ENCODE results near the gene ANXA8L1.
"Not testable (repeated sequence)": the region's sequence is repeated elsewhere in the genome, so short reads cannot be mapped to it uniquely, and the experiment has no call there.

ANXA8L1 gene

DNA sequence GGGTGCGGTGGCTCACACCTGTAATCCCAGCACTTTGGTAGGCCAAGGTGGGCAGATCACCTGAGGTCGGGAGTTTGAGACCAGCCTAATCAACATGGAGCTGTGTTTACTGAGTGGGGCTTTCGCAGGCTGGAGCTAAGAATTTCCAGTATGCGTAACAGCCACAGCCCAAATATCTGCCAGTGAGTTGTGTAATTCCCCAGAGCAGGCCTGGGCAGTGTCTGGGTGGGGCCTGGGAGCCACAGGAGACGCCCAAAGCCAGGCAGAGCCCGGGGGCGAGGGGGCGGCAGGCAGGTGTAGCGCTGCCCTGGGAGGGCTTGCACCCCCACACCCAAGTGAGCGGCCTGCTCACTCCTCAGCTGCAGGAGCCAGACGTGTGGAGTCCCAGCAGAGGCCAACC, at the start of gene ANXA8L1:
TSS of gene ANXA8L1 (plus strand) at position 371 of the 400 bp plus-strand sequence. CDS start 76 bp downstream, outside the sequence.
- not testable (repeated sequence) for DNase-seq

GRCh38 chr10:46326066-46326465, 49.5 kb upstream of the ANXA8L1 start:
- DNase-seq: no peak

DNA sequence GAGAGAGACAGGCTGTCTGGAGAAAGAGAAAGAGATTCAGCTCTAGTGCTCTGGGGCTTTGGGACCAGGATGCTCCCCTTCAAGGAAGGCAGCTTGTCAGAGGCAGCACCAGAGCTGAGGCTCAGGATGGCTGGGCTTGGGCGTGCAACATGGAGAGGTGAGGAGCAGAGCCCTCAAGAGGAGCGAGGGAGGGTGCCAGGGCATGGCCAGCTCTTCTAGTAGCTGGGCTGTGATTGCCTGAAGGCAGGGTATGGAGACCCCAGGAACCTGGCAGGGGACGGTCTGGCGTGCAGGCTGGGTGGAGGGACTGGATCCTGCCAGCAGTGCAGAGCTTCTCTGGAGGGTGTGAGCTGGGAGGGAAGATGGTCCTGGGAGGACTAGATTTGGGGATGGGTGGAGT, 48.6 kb upstream of the ANXA8L1 start:
- no peak for DNase-seq

DNA sequence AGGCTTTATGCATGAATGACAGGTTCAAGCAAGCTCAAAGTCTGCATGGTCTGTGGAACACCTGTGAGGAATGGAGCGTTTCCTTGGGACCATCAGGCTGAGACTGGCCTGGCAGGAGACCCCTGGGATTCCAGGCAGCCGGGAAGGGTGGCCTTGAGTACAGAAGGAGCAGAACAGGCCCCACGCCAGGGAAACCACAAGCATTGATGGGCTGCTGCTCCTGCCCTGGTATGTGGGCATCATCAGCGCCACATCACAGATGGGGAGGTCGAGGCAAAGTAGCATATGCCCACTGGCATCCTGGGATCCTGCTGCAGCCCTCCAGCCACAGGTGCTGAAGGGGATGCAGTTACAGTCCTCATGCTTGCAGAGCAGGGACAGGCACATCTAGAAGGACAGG, 47.9 kb upstream of the ANXA8L1 start:
- no peak for DNase-seq

- peak; percentile 37 for DNase-seq
Observed at GRCh38 chr10:46328853-46329689, 46.5 kb upstream of the ANXA8L1 start.

GRCh38 chr10:46329690-46330016, 45.9 kb upstream of the ANXA8L1 start:
- no peak for DNase-seq

- DNase-seq: no peak
Observed at GRCh38 chr10:46330894-46331293, 44.7 kb upstream of the ANXA8L1 start.

GRCh38 chr10:46365484-46365883, 10.1 kb upstream of the ANXA8L1 start:
- not testable (repeated sequence) for DNase-seq

- not testable (repeated sequence) for DNase-seq
Observed at GRCh38 chr10:46367209-46367608, 8.4 kb upstream of the ANXA8L1 start.

DNA sequence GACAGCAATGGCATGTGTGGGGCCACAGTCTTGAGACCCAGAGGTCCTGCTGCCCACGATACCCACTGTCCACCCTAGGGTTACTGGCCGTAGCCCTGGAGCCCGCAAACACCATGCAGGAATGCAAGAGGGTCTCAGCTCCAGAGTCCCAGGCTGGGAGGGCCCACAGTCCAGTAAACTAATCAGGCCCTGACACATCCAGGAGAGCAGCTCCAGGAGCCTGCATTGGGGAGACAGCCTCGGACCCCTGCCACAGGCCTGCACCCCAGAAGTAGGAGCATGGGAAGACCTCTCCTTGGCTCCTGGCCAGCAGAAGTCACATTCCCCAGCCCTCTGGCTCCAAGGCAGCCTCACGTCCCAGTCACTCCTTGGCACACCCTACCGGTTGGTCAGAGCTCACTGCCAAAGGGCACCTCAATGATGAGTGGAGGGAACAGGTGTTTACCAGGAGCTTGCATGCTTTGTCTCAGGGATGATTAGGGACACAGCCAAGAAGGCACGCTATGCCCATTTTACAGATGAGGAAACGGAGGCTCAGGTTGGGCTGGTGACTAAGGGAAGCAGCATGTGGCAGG, 7.8 kb upstream of the ANXA8L1 start:
- not testable (repeated sequence) for DNase-seq

DNA sequence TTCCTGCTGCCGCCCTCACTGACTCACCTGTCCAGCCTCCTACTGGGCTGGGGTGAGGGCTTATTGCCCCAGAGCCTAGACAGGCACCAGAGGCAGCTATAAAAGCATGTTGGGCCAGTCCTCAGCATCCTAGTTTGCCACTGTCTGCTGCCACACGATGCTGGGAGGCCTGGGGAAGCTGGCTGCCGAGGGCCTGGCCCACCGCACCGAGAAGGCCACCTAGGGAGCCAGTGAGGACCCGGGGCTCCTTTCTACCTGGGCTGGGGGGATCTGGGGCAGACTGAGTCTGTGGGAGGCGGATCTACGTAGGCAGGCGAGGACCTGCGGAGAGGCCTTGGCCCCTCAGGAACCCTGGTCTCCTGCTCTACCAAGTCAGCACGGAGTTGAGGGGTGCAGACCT, 6.6 kb upstream of the ANXA8L1 start:
- DNase-seq: not testable (repeated sequence)

DNA sequence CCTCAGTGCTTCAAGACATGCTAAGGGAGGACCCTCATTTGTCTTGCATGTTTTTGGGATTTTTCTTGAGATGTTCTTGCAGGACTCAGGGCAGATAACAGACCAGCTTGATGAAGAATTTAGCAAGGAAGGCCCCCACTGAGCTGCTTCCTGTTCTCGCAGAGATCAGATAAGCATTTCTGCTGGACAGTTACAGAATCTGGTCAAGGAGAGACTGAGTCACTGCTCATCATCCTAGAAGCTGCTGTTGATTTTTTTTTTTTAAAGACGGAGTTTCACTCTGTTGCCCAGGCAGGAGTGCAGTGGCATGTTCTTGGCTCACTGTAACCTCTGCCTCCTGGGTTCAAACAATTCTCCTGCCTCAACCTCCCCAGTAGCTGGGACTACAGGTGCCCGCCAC, 1.2 kb upstream of the ANXA8L1 start:
- not testable (repeated sequence) for DNase-seq

DNA sequence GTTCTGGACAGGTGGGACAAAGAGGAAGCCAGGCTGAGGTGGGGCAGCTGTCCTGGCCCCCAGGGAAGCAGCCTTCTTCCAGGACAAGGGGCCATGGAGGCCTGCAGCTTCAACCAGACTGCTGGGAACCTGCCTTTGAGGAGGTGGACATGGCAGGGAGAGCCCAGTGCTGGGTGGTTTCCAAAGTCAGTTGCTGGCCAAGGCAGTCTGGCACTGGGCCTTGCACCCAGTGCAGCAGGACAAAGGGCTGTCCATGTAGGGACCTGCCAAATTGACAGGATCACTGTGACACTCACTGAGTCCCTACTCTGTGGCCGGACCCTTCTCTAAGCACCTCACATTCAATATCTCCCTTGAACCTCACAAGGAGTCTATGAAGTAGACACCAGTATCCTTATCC, 1.4 kb downstream of the ANXA8L1 start:
- DNase-seq: not testable (repeated sequence)

- not testable (repeated sequence) for DNase-seq
Observed at GRCh38 chr10:46377651-46378050, 2.1 kb downstream of the ANXA8L1 start.

GRCh38 chr10:46378108-46378507, 2.5 kb downstream of the ANXA8L1 start:
- not testable (repeated sequence) for DNase-seq

- not testable (repeated sequence) for DNase-seq
Observed at GRCh38 chr10:46379233-46379848, 3.8 kb downstream of the ANXA8L1 start.

DNA sequence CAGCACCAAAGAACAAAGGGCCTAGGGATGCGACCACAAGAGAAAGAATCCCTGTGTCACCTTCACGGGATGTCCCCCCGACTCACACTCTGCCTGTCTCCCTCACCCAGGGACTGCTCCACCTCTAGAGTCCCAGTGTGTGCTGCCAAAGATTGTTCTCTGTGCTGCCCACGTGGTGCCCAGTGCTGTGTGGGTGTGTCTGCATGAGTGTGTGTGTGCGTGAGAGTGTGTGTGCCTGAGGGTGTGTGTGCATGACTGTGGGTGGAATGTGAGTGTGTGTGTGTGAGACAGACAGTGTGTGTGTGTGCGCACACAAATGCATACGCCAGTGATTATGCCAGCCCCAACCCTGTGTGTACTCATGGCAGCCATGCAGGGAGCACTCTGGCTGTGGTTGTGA, 10.3 kb downstream of the ANXA8L1 start:
- DNase-seq: not testable (repeated sequence)

DNA sequence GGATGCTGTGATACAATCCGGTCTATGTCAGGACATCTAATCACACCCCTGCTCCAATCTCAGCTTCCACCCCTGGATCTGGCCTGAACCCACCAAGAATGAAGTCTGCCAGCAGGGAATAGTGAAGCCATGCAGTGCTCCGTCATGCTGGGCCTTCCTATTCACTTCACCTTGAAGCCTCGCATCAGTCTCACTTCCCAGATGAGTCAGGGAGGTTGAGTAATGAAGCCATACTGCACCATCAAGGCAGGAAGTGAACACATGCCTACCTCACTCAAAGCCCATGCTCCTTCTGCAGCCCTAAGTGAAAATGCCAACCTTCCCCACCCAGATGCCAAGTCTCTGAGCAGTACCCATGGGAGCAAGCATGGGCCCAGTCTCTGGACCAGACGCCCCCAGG, 11.1 kb downstream of the ANXA8L1 start:
- DNase-seq: not testable (repeated sequence)

DNA sequence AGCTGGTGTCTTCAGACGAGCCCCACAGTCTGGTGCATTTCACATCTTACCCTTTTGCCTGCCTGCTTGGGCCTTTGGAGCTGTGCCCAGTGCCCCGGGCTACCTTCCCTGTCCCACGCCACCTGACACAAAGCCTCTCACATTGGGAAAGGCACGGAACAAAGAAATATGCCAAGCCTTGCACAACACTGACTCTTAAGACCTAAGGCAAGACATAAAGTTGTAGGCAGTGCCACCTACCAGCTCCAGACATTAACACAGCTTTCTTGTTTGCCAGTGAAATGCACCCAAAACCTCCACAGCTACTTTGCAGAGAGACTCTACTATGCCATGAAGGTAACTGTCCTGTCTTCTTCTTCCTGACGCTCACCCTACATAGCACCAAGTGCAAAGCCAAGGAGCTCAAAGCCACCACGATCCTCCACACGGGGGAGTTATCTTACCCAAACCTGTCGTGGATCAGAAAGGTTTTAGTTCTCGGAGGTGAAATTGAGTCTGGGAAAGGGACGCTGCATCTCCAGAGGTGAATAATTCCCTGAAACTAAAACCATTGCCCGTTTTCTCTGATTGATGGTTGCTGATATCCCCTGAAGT, 11.8 kb downstream of the ANXA8L1 start:
- DNase-seq: not testable (repeated sequence)

- DNase-seq: not testable (repeated sequence)
Observed at GRCh38 chr10:46391422-46391821, 15.8 kb downstream of the ANXA8L1 start.

GRCh38 chr10:46396441-46397279, 21.1 kb downstream of the ANXA8L1 start:
- DNase-seq: not testable (repeated sequence)

- DNase-seq: peak; percentile 14
Observed at GRCh38 chr10:46397767-46398166, 22.2 kb downstream of the ANXA8L1 start.
